ENCODE data around the gene PSAT1. TPM values are rescaled to one million over a fixed set of nuclear protein-coding genes. Genes with fewer than 3 reads are reported as not detected.

The PSAT1 gene
- polyA plus RNA-seq, 1 experiment: 307 TPM

DNA sequence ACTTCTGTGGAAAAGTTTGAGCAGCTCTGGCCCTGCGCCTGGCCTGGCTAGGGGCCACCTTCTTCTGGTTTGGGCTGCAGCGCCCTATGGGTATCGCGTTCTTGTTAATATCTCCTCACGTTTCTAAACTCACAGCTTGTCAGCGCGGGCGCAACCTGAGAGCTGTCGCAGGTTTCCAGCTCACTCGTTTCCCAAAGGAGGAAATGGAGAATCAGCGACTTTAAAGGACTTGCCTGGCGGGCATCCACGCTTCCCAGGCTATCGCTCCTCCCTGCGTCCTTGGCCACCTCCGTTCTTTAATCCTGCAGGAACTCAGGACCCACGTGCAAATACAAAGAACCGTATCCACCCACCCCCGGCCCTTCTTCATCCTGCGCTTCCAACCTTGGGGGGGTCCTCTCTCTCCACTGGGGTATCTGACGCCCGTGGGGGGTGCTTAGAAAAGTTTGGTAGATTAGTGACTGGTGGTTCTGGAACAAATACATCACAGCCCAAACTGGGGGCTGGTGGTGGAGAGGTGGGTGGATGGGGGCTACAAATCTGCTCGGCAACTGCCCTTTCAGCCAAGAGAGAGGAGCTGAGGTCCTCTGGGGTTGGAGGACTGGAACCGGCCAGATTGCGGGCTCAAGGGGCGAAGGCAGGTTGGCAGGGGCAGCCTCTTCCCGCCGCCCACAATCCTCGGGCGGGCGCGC is 578 bp upstream of the PSAT1 start:
- no peaks in the 10 kb centered on the region for H3K36me3 ChIP-seq (ENCODE audit: control insufficient read depth, insufficient read depth, low read length)
- no peaks in the 10 kb centered on the region for H3K27me3 ChIP-seq (ENCODE audit: control insufficient read depth, insufficient read depth, low read length)
- H3K4me3 ChIP-seq (ENCODE audit: low read depth, low read length): peak overlapping the region; percentile 96
- no peak for DNase-seq (ENCODE audit: low read depth)
- POLR2A ChIA-PET: interaction anchor here (0.5 to 1.0 kb wide), 5 partner anchors 18 to 1275 kb away, joined by 3 to 8 read pairs (median 4); partner anchors contain the start of gene TLE4
- CTCF ChIA-PET: interaction anchor here (0.6 to 2.3 kb wide), 6 partner anchors 11 to 47 kb away, joined by 3 to 8 read pairs (median 4); no protein-coding TSS in a partner anchor
- TF ChIP-seq, protein P1, sequence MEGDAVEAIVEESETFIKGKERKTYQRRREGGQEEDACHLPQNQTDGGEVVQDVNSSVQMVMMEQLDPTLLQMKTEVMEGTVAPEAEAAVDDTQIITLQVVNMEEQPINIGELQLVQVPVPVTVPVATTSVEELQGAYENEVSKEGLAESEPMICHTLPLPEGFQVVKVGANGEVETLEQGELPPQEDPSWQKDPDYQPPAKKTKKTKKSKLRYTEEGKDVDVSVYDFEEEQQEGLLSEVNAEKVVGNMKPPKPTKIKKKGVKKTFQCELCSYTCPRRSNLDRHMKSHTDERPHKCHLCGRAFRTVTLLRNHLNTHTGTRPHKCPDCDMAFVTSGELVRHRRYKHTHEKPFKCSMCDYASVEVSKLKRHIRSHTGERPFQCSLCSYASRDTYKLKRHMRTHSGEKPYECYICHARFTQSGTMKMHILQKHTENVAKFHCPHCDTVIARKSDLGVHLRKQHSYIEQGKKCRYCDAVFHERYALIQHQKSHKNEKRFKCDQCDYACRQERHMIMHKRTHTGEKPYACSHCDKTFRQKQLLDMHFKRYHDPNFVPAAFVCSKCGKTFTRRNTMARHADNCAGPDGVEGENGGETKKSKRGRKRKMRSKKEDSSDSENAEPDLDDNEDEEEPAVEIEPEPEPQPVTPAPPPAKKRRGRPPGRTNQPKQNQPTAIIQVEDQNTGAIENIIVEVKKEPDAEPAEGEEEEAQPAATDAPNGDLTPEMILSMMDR (IDR thresholded peaks at IDR 0.05; ENCODE audit: insufficient read depth, low read depth, low read length): no peak

DNA sequence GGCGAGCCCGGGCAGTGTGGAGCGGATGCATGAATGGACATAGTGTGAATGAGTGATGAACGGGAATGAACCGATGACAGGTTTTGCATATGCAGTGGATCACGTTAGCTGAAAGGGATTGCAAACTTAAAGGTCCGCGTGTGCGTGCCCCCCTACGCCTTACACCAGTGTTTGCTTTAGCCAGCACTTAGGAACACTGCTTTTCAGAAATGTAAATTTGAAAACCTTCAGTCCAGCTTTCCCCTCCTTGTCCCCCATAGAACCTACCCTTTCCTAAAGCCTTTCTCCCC is 692 bp downstream of the PSAT1 start:
- TF ChIP-seq, protein P1 (IDR thresholded peaks at IDR 0.05; ENCODE audit: insufficient read depth, low read depth, low read length): no peak
- ChIA-PET POLR2A (no interaction called here), CTCF (interaction anchor here (1.2 to 2.1 kb wide), 3 partner anchors 12 to 72 kb away, joined by 3 to 8 read pairs (median 5); no protein-coding TSS in a partner anchor)
- H3K36me3 ChIP-seq (ENCODE audit: control insufficient read depth, insufficient read depth, low read length): peaks cover 2% of the 10 kb centered on the region
- DNase-seq (ENCODE audit: low read depth): no peak
- no peaks in the 10 kb centered on the region for H3K27me3 ChIP-seq (ENCODE audit: control insufficient read depth, insufficient read depth, low read length)
- peak overlapping the region; percentile 96 for H3K4me3 ChIP-seq (ENCODE audit: low read depth, low read length)

DNA sequence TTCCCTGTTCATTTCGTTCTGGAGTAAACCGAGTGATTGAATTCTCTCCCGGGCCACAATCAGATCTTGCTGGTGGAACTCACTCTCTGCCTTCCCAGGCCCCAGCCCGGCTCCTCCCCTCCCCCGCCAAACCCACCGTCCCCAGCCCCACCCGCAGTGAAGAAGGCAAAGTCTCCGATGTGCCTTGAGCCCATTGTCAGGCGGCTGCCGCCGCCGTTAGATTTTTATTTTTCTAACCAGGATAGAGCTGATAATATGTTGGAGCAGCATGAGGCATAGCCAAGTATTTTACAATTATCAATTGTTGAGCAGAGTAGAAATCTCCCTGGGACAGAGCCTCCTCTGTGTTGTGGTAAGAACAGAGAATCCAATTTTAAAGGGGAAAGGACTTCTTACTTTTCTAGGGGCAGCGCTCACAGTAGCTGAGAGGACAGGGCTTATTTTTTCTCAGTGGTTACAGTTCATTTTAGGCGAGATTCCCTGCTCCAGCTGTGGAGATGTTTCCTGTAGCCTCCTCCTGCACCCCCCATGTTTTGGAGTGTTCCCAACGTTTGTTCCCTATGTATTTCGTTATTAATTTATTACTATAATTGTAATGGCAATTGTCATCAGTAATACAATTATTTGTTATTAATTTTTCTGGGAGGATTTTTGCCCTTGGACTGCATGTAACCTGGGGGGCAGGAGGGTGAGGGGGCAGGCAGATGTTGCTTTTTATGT is 1.3 kb downstream of the PSAT1 start:
- CTCF ChIA-PET: interaction anchor here (1.2 to 2.1 kb wide), 3 partner anchors 11 to 71 kb away, joined by 3 to 8 read pairs (median 5); no protein-coding TSS in a partner anchor
- Histone ChIP-seq H3K36me3 (ENCODE audit: control insufficient read depth, insufficient read depth, low read length) (peaks cover 4% of the 10 kb centered on the region), H3K27me3 (ENCODE audit: control insufficient read depth, insufficient read depth, low read length) (no peaks in the 10 kb centered on the region), H3K4me3 (ENCODE audit: low read depth, low read length) (peak overlapping the region; percentile 96)
- TF ChIP-seq, protein P1 (IDR thresholded peaks at IDR 0.05; ENCODE audit: insufficient read depth, low read depth, low read length): no peak
- no peak for DNase-seq (ENCODE audit: low read depth)
- POLR2A ChIA-PET: interaction anchor here (0.6 kb wide), 1 partner anchor 401 kb away, joined by 4 read pairs; no protein-coding TSS in a partner anchor

DNA sequence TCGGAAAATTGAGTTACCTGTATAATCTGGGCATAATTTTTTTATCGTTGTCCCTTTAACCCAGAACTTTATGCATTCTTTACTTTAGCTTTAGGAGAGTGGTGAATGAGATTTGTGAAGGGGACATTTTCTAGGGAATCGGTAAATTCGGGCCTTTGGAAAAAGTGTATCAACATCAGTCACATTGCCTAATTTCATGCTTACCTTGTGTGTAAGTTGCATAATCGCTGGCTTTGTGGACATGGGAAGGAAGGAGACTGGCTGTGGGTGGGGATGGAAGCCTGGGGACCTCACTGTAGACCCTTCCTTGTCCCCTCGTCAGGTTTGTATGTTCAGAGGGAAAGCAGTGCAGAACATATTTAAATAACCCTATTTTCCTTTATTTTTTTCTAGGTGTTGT is 3.3 kb downstream of the PSAT1 start:
- ChIA-PET POLR2A (no interaction called here), CTCF (interaction anchor here (1.1 kb wide), 1 partner anchor 11 kb away, joined by 3 read pairs; no protein-coding TSS in a partner anchor)
- TF ChIP-seq, protein P1 (IDR thresholded peaks at IDR 0.05; ENCODE audit: insufficient read depth, low read depth, low read length): no peak
- Histone ChIP-seq H3K27me3 (ENCODE audit: control insufficient read depth, insufficient read depth, low read length) (no peaks in the 10 kb centered on the region), H3K4me3 (ENCODE audit: low read depth, low read length) (no peak overlapping the region), H3K36me3 (ENCODE audit: control insufficient read depth, insufficient read depth, low read length) (peaks cover 14% of the 10 kb centered on the region)
- DNase-seq (ENCODE audit: low read depth): no peak

DNA sequence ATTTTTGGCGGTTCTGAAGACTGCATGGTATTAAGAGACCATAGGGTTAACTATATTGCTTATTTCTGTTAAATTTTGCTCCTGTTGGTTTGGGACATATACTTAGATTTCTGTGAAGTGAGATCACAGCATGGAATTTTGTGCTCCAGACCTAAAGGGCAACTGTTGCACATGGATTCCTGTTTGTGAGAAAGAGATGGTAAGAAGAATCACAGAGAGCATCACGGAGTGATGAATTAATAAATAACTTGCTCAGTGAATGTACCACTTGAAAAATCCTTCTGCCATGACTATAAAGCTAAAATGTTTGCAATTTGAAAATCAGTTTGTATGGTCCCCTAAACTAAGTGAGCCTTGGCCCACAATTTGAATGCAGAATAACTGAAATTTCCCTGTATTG is 4.5 kb downstream of the PSAT1 start:
- TF ChIP-seq, protein P1 (IDR thresholded peaks at IDR 0.05; ENCODE audit: insufficient read depth, low read depth, low read length): no peak
- DNase-seq (ENCODE audit: low read depth): no peak
- POLR2A ChIA-PET: no interaction called here
- CTCF ChIA-PET: no interaction called here
- Histone ChIP-seq H3K4me3 (ENCODE audit: low read depth, low read length) (no peak overlapping the region), H3K36me3 (ENCODE audit: control insufficient read depth, insufficient read depth, low read length) (peaks cover 25% of the 10 kb centered on the region), H3K27me3 (ENCODE audit: control insufficient read depth, insufficient read depth, low read length) (no peaks in the 10 kb centered on the region)
